ENCODE data around the gene CELSR3.

The CELSR3 gene

DNA sequence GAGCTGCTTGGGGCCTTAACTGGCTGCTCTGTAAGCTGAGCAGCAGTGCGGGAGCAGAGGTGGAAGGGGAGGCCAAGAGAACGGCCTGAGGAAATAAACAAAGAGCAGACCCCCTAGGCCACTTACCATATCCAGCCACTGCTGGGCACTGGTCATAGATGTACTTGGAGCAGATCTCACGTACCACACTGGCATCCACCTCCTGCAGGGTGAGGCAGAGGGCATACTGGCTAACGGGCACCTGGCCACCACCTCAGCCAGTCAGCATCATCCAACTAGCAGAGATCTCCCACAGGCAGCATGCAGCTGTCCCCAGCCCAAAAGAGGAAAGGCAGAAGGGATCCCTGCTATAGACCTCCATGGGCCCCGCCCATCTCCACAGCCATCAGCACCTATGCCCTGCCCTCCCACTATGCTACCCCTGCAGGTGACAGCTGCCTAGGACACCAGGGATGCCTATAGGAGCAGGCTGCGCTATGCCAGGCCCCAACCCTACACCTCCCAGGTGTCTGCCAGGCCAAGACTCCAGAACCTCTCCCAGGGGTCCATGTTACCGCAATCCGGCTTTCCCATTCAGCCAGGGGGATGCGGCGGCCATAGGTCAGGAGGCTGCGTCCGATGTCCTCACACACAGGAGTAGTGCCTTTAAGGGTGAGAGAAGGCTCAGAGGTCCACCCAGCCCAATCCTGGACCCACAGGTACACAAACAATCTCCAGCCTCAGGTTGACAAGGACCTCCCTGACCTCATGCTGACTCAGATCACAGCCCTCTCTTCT lies 63.0 kb downstream of the CELSR3 start:
- DNase-seq (ENCODE audit: low read depth) = no peak

DNA sequence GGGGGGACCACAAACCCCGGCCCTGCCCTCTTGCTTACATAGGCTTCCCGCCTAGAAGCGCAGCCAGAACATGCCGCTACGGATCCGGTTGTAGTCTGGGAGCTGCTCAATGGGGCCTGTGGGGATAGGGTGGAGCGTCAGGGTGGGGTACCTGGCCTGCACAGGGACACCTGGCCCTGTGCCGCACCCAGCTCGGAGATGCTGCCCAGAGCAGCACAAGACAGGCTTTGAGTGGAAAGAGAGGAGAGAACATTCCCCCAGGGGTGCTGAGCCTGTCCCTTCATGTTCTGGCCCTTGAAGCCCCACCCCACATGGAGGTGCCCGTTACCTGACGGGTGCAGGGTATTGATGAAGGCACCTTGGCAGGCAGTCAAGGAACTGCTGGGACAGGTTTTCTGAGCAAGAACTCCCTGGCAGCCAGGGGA lies 63.6 kb downstream of the CELSR3 start:
- no peak for DNase-seq (ENCODE audit: low read depth)

DNA sequence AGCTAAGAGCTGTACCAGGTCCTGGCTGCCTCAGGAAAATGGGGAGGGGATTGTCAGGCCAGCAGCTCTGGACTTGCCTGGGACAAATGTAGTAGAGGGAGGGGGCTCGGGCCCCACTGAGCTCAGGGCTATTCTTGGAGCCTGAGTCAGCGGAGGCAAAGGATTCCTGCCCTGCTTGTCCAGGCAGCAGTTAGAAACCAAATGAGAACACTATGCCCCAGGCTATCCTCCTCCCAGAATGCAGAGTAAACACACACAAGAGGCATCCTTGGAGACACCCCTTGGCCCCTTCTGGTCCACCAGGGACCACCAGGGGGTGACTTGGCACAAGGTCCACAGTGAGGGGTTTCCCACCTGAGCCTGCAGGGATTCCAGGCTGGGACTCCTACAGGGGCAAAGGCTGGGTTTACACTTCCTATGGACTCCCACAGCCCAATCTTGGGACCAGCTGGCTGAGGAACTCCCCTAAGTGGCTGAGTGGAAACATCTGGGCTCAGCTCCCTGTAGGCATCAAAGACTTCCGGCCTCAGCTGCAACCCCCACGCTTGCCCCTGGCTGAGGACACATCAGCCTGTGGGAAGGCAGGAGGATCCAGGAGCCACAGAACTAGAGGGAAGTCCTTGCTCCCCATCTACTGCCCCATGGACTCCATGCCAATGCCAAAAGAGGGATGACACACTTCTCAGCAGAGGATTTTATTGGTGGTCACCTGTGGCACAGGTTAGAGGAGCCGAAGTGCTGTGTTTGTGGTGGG lies 64.2 kb downstream of the CELSR3 start:
- no peak for DNase-seq (ENCODE audit: low read depth)

DNA sequence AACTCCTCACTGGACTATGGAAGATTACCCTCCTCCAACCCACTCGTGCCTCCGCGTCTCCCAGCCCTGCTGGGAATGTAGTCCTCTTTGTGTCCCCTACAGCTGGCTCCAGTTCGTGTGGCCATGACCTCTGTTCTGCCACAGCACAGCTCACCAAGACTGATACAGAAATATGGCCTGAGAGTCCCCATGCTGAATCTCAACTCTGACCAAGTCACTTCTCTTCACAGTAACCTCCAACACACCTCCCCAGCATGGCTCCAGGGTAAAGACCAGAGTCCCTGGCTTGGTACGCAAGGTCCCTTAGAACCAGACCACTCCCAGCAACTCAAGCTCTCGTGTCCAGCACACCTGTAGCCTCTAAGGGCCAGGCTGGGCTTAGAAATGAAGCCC lies 65.3 kb downstream of the CELSR3 start:
- DNase-seq (ENCODE audit: low read depth) = no peak

DNA sequence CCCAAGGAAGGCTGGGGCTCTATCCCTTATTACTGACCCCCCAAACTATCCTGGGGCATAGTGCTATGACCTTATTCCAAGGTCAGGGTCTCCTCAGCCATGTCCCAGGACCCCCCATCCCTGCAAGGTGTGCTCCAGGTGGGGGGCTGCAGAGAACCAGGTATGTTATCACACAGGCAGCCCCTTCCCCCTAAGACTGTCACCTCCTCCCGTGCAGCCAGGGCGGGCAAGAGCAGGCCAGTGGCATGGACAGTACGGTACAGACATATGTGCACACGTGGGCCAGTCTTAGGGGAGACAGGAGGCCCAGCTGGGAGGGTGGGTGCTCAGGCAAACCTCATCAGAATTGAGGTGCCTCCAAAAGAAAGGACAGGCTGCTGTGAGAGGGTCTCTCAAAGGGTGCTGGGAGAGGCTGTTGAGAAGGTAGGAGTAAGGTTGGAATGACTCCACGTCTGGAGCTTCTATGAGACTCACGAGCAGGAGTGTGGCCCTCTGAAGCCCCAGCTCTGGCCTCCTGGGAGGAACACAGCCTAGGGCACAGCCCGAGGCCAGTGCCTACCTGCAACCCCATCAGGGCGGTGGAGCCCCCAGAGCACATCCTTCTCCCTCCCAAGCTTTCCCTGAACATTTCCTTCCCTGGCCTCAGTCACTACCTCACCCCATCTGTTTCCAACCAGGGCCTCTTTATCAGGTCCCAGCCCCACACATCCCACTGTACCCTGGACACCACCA lies 65.8 kb downstream of the CELSR3 start:
- DNase-seq (ENCODE audit: low read depth) = no peak

DNA sequence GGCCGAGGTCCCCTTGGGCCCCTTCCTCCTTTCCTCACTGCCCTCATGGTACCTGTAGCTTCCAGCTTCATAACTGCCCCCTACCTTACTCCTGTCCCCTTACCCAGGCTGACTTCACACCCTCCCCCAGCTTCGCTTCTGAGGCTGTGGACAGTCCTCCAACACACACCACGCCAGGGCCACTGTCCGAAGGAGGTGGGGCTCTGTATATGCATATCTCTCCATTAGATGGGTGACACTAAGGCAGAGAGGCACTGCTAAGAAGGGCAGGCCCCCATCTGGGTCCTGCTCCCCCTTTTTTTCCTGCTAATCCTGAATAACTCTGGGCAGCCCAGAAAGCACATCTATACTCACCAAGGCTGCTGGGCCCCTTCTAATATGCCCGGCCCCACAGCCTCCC lies 66.5 kb downstream of the CELSR3 start:
- no peak for DNase-seq (ENCODE audit: low read depth)

DNA sequence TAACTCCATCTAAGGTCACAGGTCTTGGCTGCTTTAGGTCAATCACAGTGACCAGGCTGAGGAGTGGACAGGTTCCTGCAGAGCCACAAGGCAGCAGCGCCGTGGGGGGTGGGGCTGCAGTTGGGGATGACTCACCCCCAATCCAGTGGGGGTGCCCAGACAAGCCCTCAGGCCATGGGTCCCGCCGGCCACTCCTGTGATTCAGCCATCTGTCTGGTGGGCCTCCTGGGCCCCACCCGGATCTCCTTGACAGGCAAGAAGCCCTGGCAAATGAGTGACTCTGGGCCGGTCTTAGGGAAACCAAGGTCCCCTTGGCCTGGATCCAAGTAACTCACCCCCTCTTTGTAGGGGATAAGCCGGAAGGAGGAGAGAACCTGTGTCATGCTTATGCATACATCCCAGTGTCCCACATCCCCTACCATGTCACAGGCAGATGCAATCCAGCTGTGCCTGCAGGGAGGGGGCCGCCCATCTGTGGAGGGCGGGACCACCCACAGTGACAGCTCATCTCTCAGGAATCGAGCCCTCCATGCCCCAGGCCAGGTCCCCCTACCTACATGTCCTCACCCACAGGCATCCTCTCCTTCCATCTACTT lies 67.1 kb downstream of the CELSR3 start:
- DNase-seq (ENCODE audit: low read depth) = no peak

DNA sequence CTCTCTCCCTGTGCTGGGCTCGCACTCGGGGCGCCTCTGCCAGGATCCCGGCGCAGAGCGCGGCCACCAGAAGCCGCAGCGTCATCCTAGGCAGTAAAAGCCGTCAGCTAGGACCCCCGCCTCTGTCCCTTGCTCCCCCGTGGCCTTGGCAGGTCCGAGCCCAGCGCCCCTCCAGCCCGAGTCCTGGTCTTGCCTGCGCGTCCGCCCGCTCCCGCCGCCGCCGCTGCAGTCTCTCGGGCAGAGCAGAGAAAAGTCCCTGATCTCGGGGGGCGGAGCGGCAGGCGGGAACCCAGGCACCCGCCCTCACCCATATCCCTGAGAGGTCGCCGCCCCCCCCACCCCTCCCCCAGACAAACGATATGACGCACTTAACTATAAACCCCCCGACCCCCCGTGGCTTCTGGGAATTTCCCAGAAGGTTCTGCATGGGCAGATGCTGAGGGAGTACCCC lies 67.6 kb downstream of the CELSR3 start, which contains the start of gene COL7A1:
Gene COL7A1 (minus strand): TSS at position 255 of the 451 bp plus-strand sequence. CDS start 170 bp downstream, at position 85.
- DNase-seq (ENCODE audit: low read depth) = no peak

DNA sequence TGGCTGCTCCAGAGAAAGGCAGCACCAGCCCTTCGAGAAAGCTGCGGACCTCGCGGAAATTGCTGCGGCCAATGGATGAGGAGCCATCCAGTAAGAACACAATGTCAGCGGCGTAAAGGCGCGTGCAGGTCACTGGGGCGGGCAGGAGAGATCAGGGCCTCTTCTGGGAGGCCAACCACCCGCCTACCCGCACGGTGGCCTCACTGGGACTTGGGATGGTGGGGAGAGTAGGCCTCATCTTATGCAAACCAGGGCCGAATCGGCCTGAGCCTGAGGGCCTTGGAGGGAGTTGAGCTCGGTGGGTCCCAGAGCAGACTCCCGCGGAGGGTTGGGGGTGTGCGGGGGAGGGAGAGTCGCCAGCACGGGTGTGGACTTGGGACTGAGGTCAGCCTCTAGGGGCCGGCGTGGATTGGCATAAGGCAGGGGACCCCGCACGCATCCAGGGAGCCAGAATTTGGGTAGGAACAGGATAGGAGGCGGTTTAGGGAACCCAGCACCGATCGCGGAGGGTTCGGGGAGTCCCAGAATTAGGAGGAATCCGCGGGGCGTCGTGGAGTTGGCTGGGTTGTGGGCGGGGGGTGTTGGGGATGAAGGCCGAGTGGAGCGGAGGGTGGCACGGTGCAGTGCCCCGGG lies 68.2 kb downstream of the CELSR3 start:
- DNase-seq (ENCODE audit: low read depth) = no peak

DNA sequence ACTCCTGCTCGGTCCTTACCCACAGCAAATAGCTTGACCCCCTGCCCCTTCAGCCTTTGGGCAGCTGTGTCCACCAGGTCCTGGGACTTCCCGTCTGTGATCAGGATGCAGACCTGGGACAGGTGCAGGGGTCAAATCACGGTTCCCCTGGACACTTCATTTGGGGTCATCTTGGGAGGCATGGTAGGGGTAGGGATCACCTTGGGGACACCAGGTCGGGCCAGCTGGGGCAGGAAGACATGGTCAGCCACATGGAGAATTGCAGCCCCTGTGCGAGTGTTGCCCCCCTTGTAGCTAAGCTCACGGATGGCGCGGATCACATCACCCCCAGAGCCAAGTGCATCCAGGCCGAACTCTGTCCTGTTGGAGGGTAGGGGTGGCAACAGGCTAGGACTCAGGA lies 69.3 kb downstream of the CELSR3 start:
- no peak for DNase-seq (ENCODE audit: low read depth)

DNA sequence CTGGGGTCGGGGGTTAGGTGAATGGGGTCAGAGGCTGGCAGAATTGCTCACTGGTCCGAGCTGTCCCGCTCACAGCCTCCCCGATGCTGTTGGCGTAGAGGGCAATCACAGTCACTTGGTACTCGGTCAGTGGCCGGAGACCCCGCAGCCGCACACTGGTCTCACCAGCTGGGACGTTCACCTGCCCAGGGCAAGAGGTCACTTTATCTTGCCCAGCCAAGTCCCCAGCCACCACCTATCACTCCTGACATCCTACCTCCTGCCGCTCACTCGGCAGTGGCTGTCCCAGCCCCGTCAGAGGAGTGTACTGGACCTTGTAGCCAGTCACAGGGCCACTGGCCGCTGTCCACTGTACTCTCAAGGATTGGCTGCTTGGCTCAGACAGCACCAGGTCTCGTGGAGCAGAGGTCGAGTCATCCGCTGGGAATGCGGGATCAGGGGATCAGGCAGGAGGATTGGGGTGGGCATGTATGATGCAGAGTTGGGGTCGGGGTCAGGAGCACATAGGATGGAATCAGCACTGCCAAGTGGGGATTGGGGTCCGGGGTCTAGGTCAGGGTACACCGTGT lies 70.1 kb downstream of the CELSR3 start:
- no peak for DNase-seq (ENCODE audit: low read depth)

DNA sequence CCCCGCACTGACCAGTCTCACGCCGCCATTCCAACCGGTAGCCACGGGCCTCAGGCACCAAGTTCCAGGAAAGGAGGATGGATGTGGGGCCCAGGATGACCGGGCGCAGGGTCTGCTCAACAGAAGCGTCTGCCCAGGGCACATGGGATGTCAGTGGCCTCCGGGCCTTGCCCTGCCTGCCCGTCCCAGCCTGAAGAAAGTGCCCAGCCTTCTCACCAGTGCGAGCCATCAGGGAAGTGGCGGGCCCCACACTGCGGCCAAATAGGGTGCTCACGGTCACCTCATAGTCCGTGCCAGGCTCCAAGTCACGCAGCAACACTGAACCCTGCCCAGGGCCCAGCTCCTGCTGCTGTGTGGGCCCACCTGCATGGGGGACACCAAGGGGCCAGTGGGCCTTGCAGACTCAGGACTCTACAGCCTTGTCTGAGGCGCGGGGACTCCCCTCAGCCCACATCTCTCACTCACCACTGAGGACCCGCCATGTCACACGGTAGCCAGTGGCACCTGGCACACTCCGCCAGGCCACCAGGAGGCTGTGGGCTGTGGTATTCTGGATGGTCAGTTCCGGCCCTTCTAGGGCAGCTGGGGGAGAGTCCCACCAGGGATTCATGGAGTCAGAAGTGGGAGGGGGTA lies 70.7 kb downstream of the CELSR3 start:
- DNase-seq (ENCODE audit: low read depth) = no peak

DNA sequence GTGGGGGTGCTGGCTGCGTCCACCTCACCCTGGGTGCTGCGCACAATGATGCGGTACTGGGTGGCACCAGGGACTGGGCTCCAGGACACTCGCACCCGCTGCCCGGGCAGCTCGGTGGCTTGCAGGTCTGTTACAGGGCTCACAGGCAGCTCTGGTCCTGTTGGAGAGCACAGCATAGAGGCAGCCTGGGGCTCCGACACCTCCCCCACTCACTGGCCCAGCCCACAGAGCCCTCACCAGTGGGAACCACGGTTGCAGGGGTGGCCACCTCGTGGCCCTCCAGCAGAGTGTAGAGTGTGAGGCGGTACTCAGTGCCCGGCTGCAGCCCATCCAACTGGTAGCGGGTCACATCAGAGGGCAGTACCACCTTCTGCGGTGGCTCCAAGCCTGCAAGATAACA lies 71.2 kb downstream of the CELSR3 start:
- DNase-seq (ENCODE audit: low read depth) = no peak

DNA sequence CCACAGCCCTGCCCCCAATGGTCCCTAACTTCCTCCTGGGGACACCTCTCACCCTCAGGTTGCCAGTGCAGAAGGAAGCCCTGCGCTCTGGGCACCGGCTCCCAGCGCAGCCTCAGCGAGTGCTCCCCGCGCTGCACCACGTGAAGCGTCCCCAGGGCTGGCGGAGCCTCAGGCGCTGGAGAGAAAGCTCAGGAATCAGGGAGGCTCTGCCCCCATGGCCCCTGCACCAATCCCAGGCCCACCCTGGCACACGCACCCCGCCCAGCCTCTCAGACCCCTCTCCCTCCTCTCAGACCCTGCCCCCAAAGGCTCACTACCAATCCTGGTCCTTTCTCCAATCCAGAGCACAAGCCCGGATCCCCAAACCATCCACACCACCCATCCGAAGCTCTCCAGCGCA lies 74.5 kb downstream of the CELSR3 start:
- no peak for DNase-seq (ENCODE audit: low read depth)

DNA sequence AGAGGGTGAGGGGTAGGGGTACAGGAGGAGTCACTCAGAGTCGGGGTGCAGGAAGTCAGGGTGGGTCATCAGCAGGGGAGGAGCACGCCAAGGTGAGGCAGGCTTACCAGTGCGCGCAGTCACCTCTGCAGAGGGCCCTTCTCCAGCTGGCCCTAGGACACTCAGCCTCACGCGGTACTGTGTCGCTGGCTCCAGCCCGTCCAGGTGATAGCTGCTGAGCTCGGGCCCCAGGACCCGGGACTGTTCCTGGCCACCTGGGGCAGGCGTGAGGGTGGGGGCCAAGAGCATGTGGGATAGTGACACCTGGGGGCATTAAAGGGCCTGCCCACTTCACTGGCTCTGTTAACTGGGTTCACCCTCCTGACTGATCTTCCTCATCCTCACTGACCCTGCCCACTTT lies 75.0 kb downstream of the CELSR3 start:
- no peak for DNase-seq (ENCODE audit: low read depth)
